Astrocyte of the cerebellum (primary cell): Measurements from ENCODE around the gene CRYBB2.
"Not testable (repeated sequence)": the region's sequence is repeated elsewhere in the genome, so short reads cannot be mapped to it uniquely, and the experiment has no call there.

Experiments
- DNase-seq: peaks from one replicate; pipeline ENCODE4 v3.0.0-alpha.2; 2011; ENCODE audit warnings: low read depth
- H3K4me3 ChIP-seq: 2 replicates; pipeline ENCODE4 v1.5.1; 2011; ENCODE audit warnings: mild to moderate bottlenecking, low read depth, low read length, moderate library complexity
- CTCF ChIP-seq: IDR thresholded peaks from 2 replicates; pipeline ENCODE4 v1.5.1; 2012; ENCODE audit warnings: low read length, low read depth, moderate library complexity, mild to moderate bottlenecking; ENCODE audit errors: missing control alignments
- in situ Hi-C: cut with HindIII; loops from 2 replicates; pipeline ENCODE4 v1.10.0; 2017; ENCODE audit warnings: low sequenced_read_pairs

Gene CRYBB2

GRCh38 chr22:25176799-25177198 lies 42.6 kb upstream of the CRYBB2 start:
- no peak for TF ChIP-seq CTCF
- in situ Hi-C loops = no loop called here

GRCh38 chr22:25177226-25177625 lies 42.2 kb upstream of the CRYBB2 start:
- TF ChIP-seq CTCF = no peak
- no peak overlapping the region for H3K4me3 ChIP-seq
- in situ Hi-C loops = no loop called here
- DNase-seq = no peak

More at GRCh38 chr22:25176799-25177198, 42.6 kb upstream of the CRYBB2 start:
- H3K4me3 ChIP-seq = no peak overlapping the region
- no peak for DNase-seq

- no peak for TF ChIP-seq CTCF
- in situ Hi-C loops = no loop called here
- no peak for DNase-seq
- H3K4me3 ChIP-seq = no peak overlapping the region
Measured at GRCh38 chr22:25177895-25178294, 41.5 kb upstream of the CRYBB2 start.

- in situ Hi-C loops, DNase-seq, H3K4me3 ChIP-seq: not testable (repeated sequence)
Measured at GRCh38 chr22:25178348-25178747, 41.1 kb upstream of the CRYBB2 start.

GRCh38 chr22:25178869-25179631 lies 40.4 kb upstream of the CRYBB2 start:
- DNase-seq, H3K4me3 ChIP-seq, in situ Hi-C loops: not testable (repeated sequence)

- no peak for TF ChIP-seq CTCF
- H3K4me3 ChIP-seq = no peak overlapping the region
- DNase-seq = no peak
- in situ Hi-C loops = loop anchor here (10.0 kb wide), 1 partner anchor 308 kb away; no protein-coding TSS in a partner anchor
Measured at GRCh38 chr22:25182131-25183110, 37.0 kb upstream of the CRYBB2 start.

- H3K4me3 ChIP-seq = no peak overlapping the region
- in situ Hi-C loops = loop anchor here (10.0 kb wide), 1 partner anchor 309 kb away; no protein-coding TSS in a partner anchor
Measured at GRCh38 chr22:25183949-25184619, 35.4 kb upstream of the CRYBB2 start.

More at GRCh38 chr22:25183949-25184619, 35.4 kb upstream of the CRYBB2 start:
- no peak for DNase-seq
- TF ChIP-seq CTCF = no peak
